ENCODE results near the gene SERINC5.

The SERINC5 gene

DNA sequence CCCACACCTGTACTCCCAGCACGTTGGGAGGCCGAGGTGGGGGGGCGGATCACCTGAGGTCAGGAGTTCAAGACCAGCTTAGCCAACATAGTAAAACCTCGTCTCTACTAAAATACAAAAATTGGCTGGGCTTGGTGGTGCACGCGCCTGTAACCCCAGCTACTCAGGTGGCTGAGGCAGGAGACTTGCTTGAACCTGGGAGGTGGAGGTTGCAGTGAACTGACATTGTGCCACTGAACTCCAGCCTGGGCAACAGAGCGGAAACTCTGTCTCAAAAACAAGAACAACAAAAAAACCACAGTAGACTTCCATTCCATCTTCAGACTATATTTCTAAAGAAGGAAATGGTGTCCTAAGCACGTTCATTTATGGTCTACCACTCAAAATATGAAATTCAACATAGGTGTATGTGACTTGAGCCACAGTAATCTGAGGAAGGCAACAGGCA, 14.2 kb upstream of the SERINC5 start:
- DNase-seq (ENCODE audit: low spot score) = no peak
- H3K27me3 ChIP-seq (ENCODE audit: insufficient read depth, poor library complexity, severe bottlenecking) = no peaks in the 10 kb centered on the region
- H3K4me1 ChIP-seq (ENCODE audit: insufficient read depth, poor library complexity, severe bottlenecking) = peaks cover 4% of the 10 kb centered on the region
- TF ChIP-seq, protein P1, sequence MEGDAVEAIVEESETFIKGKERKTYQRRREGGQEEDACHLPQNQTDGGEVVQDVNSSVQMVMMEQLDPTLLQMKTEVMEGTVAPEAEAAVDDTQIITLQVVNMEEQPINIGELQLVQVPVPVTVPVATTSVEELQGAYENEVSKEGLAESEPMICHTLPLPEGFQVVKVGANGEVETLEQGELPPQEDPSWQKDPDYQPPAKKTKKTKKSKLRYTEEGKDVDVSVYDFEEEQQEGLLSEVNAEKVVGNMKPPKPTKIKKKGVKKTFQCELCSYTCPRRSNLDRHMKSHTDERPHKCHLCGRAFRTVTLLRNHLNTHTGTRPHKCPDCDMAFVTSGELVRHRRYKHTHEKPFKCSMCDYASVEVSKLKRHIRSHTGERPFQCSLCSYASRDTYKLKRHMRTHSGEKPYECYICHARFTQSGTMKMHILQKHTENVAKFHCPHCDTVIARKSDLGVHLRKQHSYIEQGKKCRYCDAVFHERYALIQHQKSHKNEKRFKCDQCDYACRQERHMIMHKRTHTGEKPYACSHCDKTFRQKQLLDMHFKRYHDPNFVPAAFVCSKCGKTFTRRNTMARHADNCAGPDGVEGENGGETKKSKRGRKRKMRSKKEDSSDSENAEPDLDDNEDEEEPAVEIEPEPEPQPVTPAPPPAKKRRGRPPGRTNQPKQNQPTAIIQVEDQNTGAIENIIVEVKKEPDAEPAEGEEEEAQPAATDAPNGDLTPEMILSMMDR (IDR thresholded peaks at IDR 0.05; ENCODE audit: poor library complexity, severe bottlenecking) = no peak
- H3K27ac ChIP-seq (ENCODE audit: poor library complexity, severe bottlenecking) = no peak overlapping the region
- no peak overlapping the region for H3K4me3 ChIP-seq (ENCODE audit: severe bottlenecking)
- H3K9me3 ChIP-seq (ENCODE audit: severe bottlenecking) = no peaks in the 10 kb centered on the region
- no peaks in the 10 kb centered on the region for H3K36me3 ChIP-seq (ENCODE audit: low read depth)
- no peak for ATAC-seq (ENCODE audit: low read depth)

DNA sequence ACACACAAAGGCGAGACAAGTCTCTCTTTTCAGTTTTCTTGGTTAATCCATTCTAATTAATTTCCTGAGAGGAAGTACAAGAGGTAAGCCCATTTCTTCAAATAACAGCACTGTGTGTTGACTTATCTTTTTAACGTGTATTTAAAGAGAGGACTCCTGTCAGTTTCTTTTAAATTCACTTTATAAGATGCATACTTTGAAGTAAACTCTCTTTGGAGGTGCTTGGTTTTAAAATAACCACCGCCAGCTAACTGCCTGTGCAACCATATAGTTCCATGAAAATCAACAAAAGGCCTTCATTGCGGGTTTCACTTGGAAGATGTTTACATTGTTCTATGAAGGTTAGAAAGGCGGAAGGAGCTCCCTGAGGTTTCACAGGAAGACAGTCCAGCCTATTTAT, 13.1 kb upstream of the SERINC5 start:
- no peaks in the 10 kb centered on the region for H3K36me3 ChIP-seq (ENCODE audit: low read depth)
- no peak overlapping the region for H3K4me3 ChIP-seq (ENCODE audit: severe bottlenecking)
- TF ChIP-seq, protein P1 (IDR thresholded peaks at IDR 0.05; ENCODE audit: poor library complexity, severe bottlenecking) = no peak
- no peaks in the 10 kb centered on the region for H3K9me3 ChIP-seq (ENCODE audit: severe bottlenecking)
- no peak overlapping the region for H3K27ac ChIP-seq (ENCODE audit: poor library complexity, severe bottlenecking)
- no peaks in the 10 kb centered on the region for H3K27me3 ChIP-seq (ENCODE audit: insufficient read depth, poor library complexity, severe bottlenecking)
- ATAC-seq (ENCODE audit: low read depth) = no peak
- H3K4me1 ChIP-seq (ENCODE audit: insufficient read depth, poor library complexity, severe bottlenecking) = peaks cover 4% of the 10 kb centered on the region
- no peak for DNase-seq (ENCODE audit: low spot score)

DNA sequence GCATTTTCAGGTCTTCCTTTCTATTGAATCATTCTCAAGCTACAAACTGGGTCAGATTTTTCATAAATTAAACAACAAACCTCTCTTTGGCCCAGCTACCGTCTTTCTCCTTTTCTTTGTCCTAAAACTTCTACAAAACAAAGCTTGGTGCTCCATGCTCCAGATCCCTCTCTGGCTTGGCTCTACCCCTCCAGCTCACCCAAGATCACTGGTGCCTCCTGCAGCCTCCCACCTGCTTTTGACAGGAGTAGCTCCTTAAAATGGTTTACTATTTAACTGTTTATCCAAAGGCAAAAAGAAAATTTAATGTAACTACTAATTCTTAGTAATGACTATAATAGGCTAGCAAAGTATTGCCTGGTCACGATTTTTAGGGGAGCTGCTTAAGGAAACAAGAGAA, 10.7 kb upstream of the SERINC5 start:
- no peak overlapping the region for H3K27ac ChIP-seq (ENCODE audit: poor library complexity, severe bottlenecking)
- ATAC-seq (ENCODE audit: low read depth) (peak; percentile 21; the same call in 1 of the 3 replicates), DNase-seq (ENCODE audit: low spot score) (no peak)
- H3K4me1 ChIP-seq (ENCODE audit: insufficient read depth, poor library complexity, severe bottlenecking) = peaks cover 4% of the 10 kb centered on the region
- H3K4me3 ChIP-seq (ENCODE audit: severe bottlenecking) = no peak overlapping the region
- no peaks in the 10 kb centered on the region for H3K27me3 ChIP-seq (ENCODE audit: insufficient read depth, poor library complexity, severe bottlenecking)
- TF ChIP-seq, protein P1 (IDR thresholded peaks at IDR 0.05; ENCODE audit: poor library complexity, severe bottlenecking) = no peak
- no peaks in the 10 kb centered on the region for H3K36me3 ChIP-seq (ENCODE audit: low read depth)
- no peaks in the 10 kb centered on the region for H3K9me3 ChIP-seq (ENCODE audit: severe bottlenecking)

DNA sequence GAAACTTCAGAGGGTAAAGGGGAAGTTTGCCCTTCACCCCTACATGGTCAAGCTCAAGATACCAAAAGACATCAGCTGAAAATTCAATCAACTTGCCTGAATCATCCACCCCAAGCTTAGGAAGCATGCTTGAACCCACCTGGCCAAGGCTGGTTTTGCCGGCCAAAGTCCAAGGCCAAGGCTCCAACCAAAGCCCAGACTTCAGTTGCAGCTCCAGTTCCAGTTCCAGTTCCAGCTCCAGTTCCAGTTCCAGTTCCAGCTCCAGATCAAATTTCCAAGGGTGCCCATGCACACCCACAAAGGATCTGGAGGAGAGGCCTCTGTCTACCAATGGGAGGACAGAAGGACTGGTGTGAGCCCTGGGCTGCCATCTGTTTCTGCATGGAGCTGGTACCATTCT, 4.6 kb upstream of the SERINC5 start:
- DNase-seq (ENCODE audit: low spot score) = no peak
- TF ChIP-seq, protein P1 (IDR thresholded peaks at IDR 0.05; ENCODE audit: poor library complexity, severe bottlenecking) = no peak
- no peak overlapping the region for H3K4me3 ChIP-seq (ENCODE audit: severe bottlenecking)
- H3K27ac ChIP-seq (ENCODE audit: poor library complexity, severe bottlenecking) = no peak overlapping the region
- ATAC-seq (ENCODE audit: low read depth) = no peak
- H3K36me3 ChIP-seq (ENCODE audit: low read depth) = no peaks in the 10 kb centered on the region
- H3K4me1 ChIP-seq (ENCODE audit: insufficient read depth, poor library complexity, severe bottlenecking) = no peaks in the 10 kb centered on the region
- H3K27me3 ChIP-seq (ENCODE audit: insufficient read depth, poor library complexity, severe bottlenecking) = no peaks in the 10 kb centered on the region
- H3K9me3 ChIP-seq (ENCODE audit: severe bottlenecking) = no peaks in the 10 kb centered on the region

DNA sequence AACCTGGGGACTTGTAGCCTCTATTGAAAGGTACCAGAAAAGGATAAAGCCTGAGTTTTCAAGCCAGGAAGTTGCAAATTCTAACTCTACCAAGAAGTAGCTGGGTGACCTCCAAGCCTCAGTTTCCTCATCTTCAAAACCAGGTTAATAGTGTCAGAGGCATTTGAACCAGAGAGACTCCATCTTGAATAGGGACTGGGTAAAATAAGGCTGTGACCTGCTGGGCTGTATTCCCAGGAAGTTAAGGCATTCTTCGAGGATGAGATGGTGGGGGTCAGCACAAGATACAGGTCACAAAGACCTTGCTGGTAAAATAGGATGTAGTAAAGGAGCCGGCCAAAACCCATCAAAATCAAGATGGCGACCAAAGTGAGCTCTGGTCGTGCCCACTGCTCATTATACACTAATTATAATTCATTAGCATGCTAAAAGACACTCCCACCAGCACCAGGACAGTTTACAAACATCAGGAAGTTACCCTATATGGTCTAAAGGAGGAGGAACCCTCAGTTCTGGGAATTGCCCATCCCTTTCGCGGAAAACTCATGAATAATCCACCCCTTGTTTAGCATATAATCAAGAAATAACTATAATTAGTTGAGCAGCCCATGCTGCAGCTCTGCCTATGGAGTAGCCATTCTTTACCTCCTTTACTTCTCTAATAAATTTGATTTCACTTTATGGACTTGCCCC, 3.8 kb upstream of the SERINC5 start:
- no peak for ATAC-seq (ENCODE audit: low read depth)
- Histone ChIP-seq H3K9me3 (ENCODE audit: severe bottlenecking) (no peaks in the 10 kb centered on the region), H3K27me3 (ENCODE audit: insufficient read depth, poor library complexity, severe bottlenecking) (no peaks in the 10 kb centered on the region), H3K4me1 (ENCODE audit: insufficient read depth, poor library complexity, severe bottlenecking) (no peaks in the 10 kb centered on the region), H3K4me3 (ENCODE audit: severe bottlenecking) (no peak overlapping the region), H3K27ac (ENCODE audit: poor library complexity, severe bottlenecking) (no peak overlapping the region), H3K36me3 (ENCODE audit: low read depth) (no peaks in the 10 kb centered on the region)
- TF ChIP-seq, protein P1 (IDR thresholded peaks at IDR 0.05; ENCODE audit: poor library complexity, severe bottlenecking) = no peak
- no peak for DNase-seq (ENCODE audit: low spot score)
